Cardiac muscle cell (in vitro differentiated cells and primary cell): Measurements from ENCODE around the gene EIF4E3. TPM values are rescaled to one million over a fixed set of nuclear protein-coding genes. Genes with fewer than 3 reads are reported as not detected.
A peak's percentile ranks its signal among the peaks of the same experiment; 100 is the strongest.

Source experiments
- DNase-seq, 2 donors: peaks; one replicate each; pipeline versions ENCODE4 v3.0.0 to v3.0.0-alpha.2; 2010 to 2017; ENCODE audit warnings: low read depth in 1 of 2, low spot score in 1 of 2
- H3K27ac ChIP-seq: fragments of 200-600 bp; sonication (generic); 2 replicates; pipeline ENCODE4 v1.5.1; 2016
- H3K27me3 ChIP-seq: fragments of 200-600 bp; sonication (generic); 2 replicates; pipeline ENCODE4 v1.6.0; 2016; ENCODE audit warnings: control low read depth
- H3K36me3 ChIP-seq: fragments of 200-600 bp; sonication (generic); 2 replicates; pipeline ENCODE4 v1.5.1; 2016; ENCODE audit warnings: control low read depth
- H3K4me1 ChIP-seq: fragments of 200-600 bp; sonication (generic); 2 replicates; pipeline ENCODE4 v1.8.1; 2017; ENCODE audit warnings: low read depth, mild to moderate bottlenecking, mixed run types
- H3K4me3 ChIP-seq: fragments of 200-600 bp; sonication (generic); 2 replicates; pipeline ENCODE4 v1.5.1; 2016; ENCODE audit warnings: mild to moderate bottlenecking
- H3K9me3 ChIP-seq: fragments of 200-600 bp; sonication (generic); 2 replicates; pipeline ENCODE4 v1.5.1; 2017; ENCODE audit warnings: low read depth, mild to moderate bottlenecking, control low read depth
- CTCF ChIP-seq: IDR thresholded peaks from 2 replicates; pipeline ENCODE4 v1.5.1; 2012; ENCODE audit warnings: low read depth, mild to moderate bottlenecking, low read length
- polyA plus RNA-seq: library from polyadenylated mRNA; unstranded; fragments of >200 nt; fragmentation: Nextera tagmentation; extraction: Ambion mirVana; gene quantifications from 2 replicates; pipeline ENCODE4 v1.2.1, GENCODE V29; 2016
- total RNA-seq: library from RNA; depleted of rRNA; stranded (reverse); fragments of >200 nt; gene quantifications from 2 replicates; pipeline ENCODE4 v1.2.3, GENCODE V29; 2016

EIF4E3 gene
- total and polyA plus RNA-seq, 2 experiments from 2014 or later: 4.3 to 10.5 TPM

- Histone ChIP-seq H3K9me3 (no peaks in the 10 kb centered on the region), H3K4me3 (no peak overlapping the region), H3K27me3 (no peaks in the 10 kb centered on the region), H3K36me3 (no peaks in the 10 kb centered on the region), H3K4me1 (no peaks in the 10 kb centered on the region), H3K27ac (no peak overlapping the region)
- no peak for DNase-seq
- no peak for TF ChIP-seq CTCF
Observed at GRCh38 chr3:71655061-71655460, 70.1 kb downstream of the EIF4E3 start.

- no peak for DNase-seq
- Histone ChIP-seq H3K36me3 (no peaks in the 10 kb centered on the region), H3K27ac (no peak overlapping the region), H3K4me3 (no peak overlapping the region), H3K27me3 (no peaks in the 10 kb centered on the region), H3K4me1 (no peaks in the 10 kb centered on the region), H3K9me3 (no peaks in the 10 kb centered on the region)
- TF ChIP-seq CTCF: no peak
Observed at GRCh38 chr3:71653414-71653807, 71.8 kb downstream of the EIF4E3 start.

GRCh38 chr3:71652781-71653413, 72.3 kb downstream of the EIF4E3 start:
- no peak overlapping the region for H3K4me3 ChIP-seq

GRCh38 chr3:71651625-71652024, 73.6 kb downstream of the EIF4E3 start:
- no peak overlapping the region for H3K27ac ChIP-seq
- H3K4me3 ChIP-seq: no peak overlapping the region
- H3K9me3 ChIP-seq: no peaks in the 10 kb centered on the region
- no peak for DNase-seq
- H3K4me1 ChIP-seq: no peaks in the 10 kb centered on the region
- no peaks in the 10 kb centered on the region for H3K27me3 ChIP-seq
- no peaks in the 10 kb centered on the region for H3K36me3 ChIP-seq
- no peak for TF ChIP-seq CTCF

More at GRCh38 chr3:71652781-71653413, 72.3 kb downstream of the EIF4E3 start:
- H3K36me3 ChIP-seq: no peaks in the 10 kb centered on the region
- no peaks in the 10 kb centered on the region for H3K4me1 ChIP-seq
- H3K27ac ChIP-seq: no peak overlapping the region
- no peaks in the 10 kb centered on the region for H3K9me3 ChIP-seq
- H3K27me3 ChIP-seq: no peaks in the 10 kb centered on the region
- peak; percentile 50 for TF ChIP-seq CTCF
- DNase-seq: peak; percentile 50 to 79

GRCh38 chr3:71650372-71650771, 74.8 kb downstream of the EIF4E3 start:
- H3K36me3 ChIP-seq: no peaks in the 10 kb centered on the region
- no peaks in the 10 kb centered on the region for H3K27me3 ChIP-seq
- no peaks in the 10 kb centered on the region for H3K4me1 ChIP-seq
- TF ChIP-seq CTCF: no peak
- H3K9me3 ChIP-seq: no peaks in the 10 kb centered on the region
- H3K27ac ChIP-seq: no peak overlapping the region
- H3K4me3 ChIP-seq: no peak overlapping the region
- DNase-seq: no peak

GRCh38 chr3:71649757-71650156, 75.4 kb downstream of the EIF4E3 start:
- no peaks in the 10 kb centered on the region for H3K36me3 ChIP-seq
- no peaks in the 10 kb centered on the region for H3K27me3 ChIP-seq
- no peak for TF ChIP-seq CTCF
- DNase-seq: no peak
- no peak overlapping the region for H3K27ac ChIP-seq
- H3K4me3 ChIP-seq: no peak overlapping the region
- no peaks in the 10 kb centered on the region for H3K9me3 ChIP-seq
- H3K4me1 ChIP-seq: no peaks in the 10 kb centered on the region
